GM18909 (cell line): ENCODE results near the gene TESK2.
"Not testable (repeated sequence)": the region's sequence is repeated elsewhere in the genome, so short reads cannot be mapped to it uniquely, and the experiment has no call there.

ENCODE experiments used
- ATAC-seq: cut with Tn5 transposase; IDR thresholded peaks from one replicate; pipeline ENCODE4 v1.9.1; 2021; ENCODE audit warnings: mild to moderate bottlenecking; ENCODE audit not compliant: unreplicated experiment, poor library complexity

The TESK2 gene

GRCh38 chr1:45478121-45478814, 12.7 kb downstream of the TESK2 start:
- no peak for ATAC-seq

GRCh38 chr1:45477646-45478045, 13.3 kb downstream of the TESK2 start:
- ATAC-seq, result no peak

DNA sequence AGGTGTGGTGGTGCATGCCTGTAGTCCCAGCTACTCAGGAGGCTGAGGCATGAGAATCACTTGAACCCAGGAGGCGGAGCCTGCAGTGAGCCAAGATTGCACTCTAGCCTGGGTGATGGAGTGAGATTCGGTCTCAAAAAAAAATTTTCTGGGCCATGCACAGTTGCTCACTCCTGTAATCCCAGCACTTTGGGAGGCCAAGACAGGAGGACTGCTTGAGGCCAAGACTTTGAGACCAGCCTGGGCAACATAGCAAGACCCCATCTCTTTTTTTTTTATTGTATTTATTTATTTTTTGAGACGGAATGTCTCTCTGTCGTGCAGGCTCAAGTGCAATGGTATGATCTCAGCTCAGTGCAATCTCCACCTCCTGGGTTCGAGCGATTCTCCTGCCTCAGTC, 16.8 kb downstream of the TESK2 start:
- ATAC-seq, result not testable (repeated sequence)

DNA sequence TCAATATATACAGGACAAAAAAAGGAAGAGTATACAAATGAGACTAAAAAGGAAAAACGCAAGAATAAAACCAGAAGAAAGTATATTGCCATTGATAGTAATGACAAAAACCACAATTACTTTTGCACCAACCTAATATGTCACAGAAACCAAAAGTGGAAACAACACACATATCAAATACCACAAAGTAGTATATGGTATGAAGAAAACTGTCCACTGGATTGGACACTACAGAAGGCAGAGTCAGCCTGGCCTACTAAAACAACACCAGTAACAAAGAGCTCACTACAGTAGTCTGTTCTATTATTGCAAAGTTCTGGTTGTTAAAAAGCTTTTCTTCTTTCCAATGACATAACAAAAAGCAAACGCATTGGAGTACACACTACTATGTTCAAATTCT, 17.7 kb downstream of the TESK2 start:
- no peak for ATAC-seq

- no peak for ATAC-seq
Measured at GRCh38 chr1:45470306-45470798, 20.6 kb downstream of the TESK2 start.

- peak; percentile 55 for ATAC-seq
Measured at GRCh38 chr1:45467353-45467752, 23.6 kb downstream of the TESK2 start.

DNA sequence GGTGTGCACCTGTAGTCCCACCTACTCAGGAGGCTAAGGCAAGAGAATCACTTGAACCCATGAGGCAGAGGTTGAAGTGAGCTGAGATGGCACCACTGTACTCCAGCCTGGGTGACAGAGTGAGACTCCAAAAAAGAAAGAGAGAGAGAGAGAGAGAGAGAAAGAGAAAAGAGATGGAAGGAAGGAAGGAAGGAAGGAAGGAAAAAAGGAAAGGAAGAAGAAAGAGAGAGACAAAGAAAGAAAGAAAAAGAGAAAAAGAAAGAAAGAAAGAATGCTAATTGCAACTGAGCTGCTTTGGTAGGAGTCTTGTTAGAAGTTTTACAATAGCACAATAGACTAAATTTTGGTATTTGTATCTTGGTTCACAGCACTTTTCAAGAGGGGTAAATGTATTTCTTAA, 25.7 kb downstream of the TESK2 start:
- no peak for ATAC-seq

- ATAC-seq, result no peak
Measured at GRCh38 chr1:45458894-45459293, 32.1 kb downstream of the TESK2 start.

DNA sequence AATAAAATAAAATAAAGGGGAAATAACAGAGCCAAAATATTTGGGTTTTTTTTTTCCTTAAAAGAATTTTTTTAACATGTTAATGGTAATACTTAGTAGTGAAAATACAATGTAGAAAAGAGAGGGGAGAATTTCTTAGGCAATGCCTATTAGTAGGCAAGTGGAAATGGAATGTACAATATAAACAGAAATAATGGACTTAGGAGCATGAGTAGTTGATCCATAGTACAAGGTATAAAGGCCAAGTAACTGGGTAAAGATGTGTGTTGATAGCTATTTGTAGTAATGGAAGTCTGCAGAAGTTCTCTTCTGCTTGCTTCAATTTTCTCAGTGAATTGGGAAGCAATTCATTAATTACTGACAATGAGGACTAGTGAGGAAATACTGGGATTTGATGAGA, 34.4 kb downstream of the TESK2 start:
- ATAC-seq, result no peak

DNA sequence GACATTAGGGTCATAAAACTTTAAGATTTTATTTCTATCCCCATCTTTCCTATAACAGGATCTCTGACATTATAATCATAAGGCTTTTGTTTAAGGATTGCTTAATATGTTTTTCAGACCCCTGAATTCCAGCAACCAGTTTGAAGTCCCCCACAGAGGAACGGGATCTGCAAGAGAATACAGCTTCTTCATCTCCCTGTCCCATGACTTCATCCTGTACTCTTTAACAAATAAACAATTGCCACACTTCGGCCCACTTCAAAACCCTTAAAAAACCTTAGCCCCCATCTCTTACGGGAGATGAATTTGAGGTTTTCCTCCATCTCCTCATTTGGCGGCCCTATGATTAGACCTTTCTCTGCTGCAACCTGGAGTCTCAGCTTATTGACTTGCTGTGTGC, 35.8 kb downstream of the TESK2 start:
- ATAC-seq, result no peak

DNA sequence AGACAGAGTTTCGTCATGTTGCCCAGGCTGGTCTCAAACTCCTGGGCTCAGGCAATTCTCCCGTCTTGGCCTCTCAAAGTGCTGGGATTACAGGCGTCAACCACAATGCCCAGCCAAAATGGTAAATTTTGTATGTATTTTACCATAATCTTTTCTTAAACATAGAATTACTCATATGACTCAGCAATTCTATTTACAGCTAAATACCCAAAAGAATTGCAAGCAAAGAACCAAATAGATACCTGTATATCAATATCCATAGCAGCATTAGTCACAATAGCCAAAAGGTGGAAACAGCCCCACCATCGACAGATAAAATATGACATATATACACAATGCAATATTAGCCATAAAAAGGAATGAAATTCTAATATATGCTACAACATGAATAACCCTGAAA, 36.5 kb downstream of the TESK2 start:
- no peak for ATAC-seq

DNA sequence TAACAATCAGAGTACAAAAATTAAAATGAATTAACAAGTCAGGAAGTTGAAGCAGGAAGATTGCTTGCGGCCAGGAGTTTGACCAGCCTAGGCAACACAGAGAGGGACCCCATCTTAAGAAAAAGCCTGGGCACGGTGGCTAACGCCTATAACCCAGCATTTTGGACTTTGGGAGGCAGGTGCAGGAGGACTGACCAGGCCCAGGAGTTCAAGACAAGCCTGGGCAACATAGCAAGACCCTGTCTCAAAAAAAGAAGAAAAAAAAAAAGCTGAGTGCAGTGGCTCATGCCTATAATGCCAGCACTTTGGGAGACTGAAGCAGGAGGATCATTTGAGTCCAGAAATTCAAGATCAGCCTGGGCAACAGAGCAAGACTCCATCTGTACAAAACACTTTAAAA, 38.5 kb downstream of the TESK2 start:
- ATAC-seq, result no peak

DNA sequence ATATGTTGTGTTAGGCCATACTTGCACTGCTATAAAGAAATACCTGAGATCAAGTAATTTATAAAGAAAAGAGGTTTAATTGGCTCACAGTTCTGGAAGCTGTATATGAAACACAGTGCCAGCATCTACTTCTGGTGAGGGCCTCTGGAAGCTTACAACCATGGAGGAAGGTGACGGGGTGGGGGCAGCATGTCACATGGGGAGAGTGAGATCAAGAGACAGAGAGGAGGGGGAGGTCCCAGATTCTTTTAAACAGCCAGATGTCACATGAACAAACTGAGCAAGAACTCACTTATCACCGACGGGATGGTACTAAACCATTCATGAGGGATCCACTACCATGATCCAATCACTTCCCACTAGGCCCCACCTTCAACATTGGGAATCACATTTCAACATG, 42.6 kb downstream of the TESK2 start:
- no peak for ATAC-seq

DNA sequence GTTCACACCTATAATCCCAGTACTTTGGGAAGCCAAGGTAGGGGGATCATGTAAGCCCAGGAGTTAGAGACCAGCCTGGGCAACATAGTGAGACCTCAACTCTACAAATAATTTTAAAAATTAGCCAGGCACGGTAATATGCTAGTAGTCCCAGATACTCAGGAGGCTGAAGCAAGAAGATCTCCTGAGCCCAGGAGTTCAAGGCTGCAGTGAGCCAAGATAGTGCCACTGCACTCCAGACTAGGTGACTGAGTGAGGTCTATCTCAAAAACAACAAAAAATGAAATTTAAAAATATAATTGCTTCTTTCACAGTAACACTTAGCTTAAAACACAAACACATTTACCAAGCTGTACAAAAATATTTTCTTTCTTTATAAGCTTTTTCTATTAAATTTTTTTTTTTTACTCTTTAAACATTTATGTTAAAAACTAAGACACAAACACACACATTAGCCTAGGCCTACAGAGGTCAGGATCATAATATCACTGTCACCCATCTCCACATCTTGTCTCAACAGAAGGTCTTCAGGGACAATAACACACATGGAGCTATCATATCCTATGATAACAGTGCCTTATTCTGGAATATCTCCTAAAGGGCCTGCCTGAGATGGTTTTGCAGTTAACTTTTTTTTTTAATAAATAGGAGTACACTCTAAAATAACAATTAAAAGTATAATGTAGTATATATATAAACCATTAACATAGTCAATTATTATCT, 43.9 kb downstream of the TESK2 start:
- no peak for ATAC-seq

DNA sequence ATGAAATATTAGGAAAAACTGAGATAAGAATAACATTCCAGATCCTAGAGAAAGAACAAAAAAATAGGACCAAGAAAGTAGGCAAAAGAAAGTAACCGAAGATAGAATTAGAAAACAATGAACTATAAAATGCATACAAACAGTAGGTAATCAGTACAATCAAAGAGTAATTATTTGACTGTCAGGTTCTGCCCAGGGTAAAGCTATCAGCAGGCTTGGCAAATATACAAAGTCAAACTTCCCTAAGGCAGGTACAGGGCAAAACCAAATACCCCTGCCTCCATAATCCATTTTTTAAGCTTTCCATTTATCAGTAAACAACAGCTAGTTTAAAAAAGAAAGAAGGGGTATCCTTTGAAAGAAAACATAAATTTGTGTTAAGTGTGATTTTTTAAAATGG, 44.4 kb downstream of the TESK2 start:
- ATAC-seq, result no peak

GRCh38 chr1:45444609-45445131, 46.3 kb downstream of the TESK2 start:
- ATAC-seq, result no peak

DNA sequence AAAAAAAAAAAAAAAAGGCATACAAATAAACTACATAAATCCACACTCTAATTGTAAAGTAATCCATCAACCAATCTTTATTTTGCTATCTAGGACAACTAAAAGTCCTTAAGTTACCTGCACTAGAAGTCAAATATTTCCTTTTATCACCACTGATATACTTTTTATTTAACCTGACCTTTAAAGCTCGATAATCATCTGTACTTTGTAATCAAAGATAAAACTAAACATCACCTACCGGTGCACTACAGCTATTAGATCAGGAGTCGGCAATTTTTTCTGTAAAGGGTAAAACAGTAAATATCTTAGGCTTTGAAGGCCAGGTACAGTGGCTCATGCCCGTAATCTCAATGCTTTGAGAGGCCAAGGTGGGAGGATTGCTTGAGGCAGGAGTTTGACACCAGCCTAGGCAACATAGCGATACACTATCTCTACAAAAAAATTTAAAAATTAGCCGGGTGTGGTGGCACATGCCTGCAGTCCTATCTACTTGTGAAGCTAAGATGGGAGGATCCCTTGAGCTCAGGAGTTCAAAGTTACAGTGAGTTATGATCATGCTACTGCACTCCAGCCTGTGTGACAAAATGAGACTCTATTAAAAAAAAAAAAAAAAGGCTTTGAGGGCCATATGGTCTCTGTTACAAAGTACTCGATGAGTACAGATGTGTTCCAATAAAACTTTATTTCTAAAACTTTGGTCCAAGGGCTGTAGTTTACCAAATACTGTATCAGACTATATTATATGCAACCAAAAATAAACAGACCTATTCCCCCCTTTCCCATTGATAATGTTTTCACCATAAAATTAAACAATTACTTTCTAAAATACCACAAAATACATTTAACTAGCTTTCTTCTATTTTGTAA, 47.1 kb downstream of the TESK2 start:
- no peak for ATAC-seq

- no peak for ATAC-seq
Measured at GRCh38 chr1:45442272-45442671, 48.7 kb downstream of the TESK2 start.

DNA sequence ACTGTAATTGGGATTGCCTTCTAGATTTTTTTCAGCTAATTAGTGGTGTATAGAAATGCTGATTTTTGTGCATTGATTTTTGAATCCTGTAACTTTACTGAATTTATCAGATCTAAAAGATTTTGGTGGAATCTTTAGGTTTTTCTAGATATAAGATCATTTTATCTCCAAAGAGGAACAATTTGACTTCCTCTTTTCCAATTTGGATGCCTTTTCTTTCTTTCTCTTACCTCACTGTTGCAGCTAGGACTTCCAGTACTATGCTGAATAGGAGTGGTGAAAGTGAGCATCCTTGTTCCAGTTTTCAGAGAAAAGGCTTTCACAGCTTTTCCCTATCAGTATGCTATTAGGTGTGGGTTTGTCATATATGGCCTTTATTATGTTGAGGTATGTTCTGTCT, 53.6 kb downstream of the TESK2 start:
- no peak for ATAC-seq

- no peak for ATAC-seq
Measured at GRCh38 chr1:45430490-45430889, 60.5 kb downstream of the TESK2 start.
